Measurements from ENCODE around the gene DUOXA2. TPM values are rescaled to one million over a fixed set of nuclear protein-coding genes. Genes with fewer than 3 reads are reported as not detected.

DUOXA2 gene
- total RNA-seq = not detected

GRCh38 chr15:45114076-45114750 is at the start of gene DUOXA2, which contains the start of gene DUOX2:
Gene DUOXA2 (plus strand): TSS chr15:45114326. CDS start chr15:45114606, 280 bp downstream.
Gene DUOX2 (minus strand): TSS chr15:45114172. CDS start chr15:45113411, 761 bp downstream.

GRCh38 chr15:45129651-45130129 is 15.6 kb downstream of the DUOXA2 start, which contains the start of the genes DUOX1 and DUOXA1:
Gene DUOX1 (plus strand): TSS chr15:45129994. CDS start chr15:45131967, 1,973 bp downstream.
Gene DUOXA1 (minus strand): TSS chr15:45129879. CDS start chr15:45123014, 6,865 bp downstream.

Other genes starting within 250 kb of the DUOXA2 start
- gene TERB2, start 157.6 kb upstream of the DUOXA2 start, total RNA-seq = not detected
- 1 to 10 TPM; 5.7 to 6.0 TPM for gene SORD, start 91.1 kb upstream of the DUOXA2 start, total RNA-seq
- gene DUOX2, start 154 bp upstream of the DUOXA2 start, total RNA-seq = not detected
- gene DUOXA1, start 15.6 kb downstream of the DUOXA2 start, total RNA-seq = not detected
- gene DUOX1, start 15.7 kb downstream of the DUOXA2 start, total RNA-seq = not detected
- gene SHF, start 73.6 kb downstream of the DUOXA2 start, total RNA-seq = 1 to 10 TPM; 1.1 to 1.7 TPM
- gene SLC28A2, start 137.9 kb downstream of the DUOXA2 start, total RNA-seq = not detected

Data from activated naive CD4-positive, alpha-beta T cell treated with anti-CD3 and anti-CD28 coated beads, Interleukin-2, amount 10 ng/mL, durations not matched to agents 5 hours and 36 hours (primary cell).